ENCODE measurements around the gene INPP4A.
"Not testable (repeated sequence)": the region's sequence is repeated elsewhere in the genome, so short reads cannot be mapped to it uniquely, and the experiment has no call there.

INPP4A gene

DNA sequence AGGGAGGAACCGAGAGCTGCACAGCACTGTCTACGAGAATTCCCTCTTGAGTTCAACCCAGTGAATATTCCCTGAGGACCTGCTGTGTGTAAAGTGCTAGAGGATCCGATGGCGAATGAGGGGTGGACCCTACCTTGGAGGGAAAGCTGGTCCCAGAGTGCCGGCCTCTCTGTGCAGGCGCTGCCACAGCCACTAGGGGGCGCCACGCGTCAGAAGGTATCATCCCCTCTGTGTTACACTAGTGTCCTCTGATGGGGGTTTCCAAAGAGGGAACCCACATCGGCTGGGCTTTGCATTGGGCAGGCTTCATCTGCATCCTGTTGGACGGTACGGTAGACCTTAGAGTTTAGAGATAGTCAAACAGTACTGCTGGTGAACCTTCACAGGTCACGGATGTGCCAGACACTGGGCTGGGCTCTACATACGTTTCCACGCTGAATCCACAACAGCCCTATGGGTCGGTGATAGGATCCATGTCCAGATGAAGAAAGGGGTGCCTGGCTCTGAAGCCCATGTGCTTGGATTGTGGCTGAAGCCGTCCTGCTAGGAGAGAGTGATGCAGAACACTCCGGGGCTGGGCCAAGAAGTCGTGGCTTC lies 124.6 kb downstream of the INPP4A start:
- peak; percentile 21 for DNase-seq

DNA sequence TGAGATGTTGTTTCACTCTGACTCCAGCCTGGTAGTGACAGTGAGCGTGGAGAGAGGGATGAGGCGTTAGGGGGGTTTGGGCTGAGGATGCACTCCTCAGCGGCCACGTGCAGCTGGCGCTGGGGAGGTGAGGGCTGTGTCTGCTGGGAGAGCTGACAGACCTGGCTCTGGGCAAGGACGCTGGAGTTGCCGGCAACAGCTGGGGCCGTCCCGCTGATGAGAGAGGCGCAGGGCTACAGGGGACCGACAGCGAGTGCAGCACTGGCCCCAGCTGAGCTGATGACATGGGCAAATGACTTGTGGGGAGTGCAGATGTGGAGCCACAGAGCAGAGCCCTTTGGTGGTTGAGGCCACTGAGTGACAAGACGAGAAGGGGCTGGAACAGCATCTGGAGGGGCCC lies 125.3 kb downstream of the INPP4A start:
- no peak for DNase-seq

DNA sequence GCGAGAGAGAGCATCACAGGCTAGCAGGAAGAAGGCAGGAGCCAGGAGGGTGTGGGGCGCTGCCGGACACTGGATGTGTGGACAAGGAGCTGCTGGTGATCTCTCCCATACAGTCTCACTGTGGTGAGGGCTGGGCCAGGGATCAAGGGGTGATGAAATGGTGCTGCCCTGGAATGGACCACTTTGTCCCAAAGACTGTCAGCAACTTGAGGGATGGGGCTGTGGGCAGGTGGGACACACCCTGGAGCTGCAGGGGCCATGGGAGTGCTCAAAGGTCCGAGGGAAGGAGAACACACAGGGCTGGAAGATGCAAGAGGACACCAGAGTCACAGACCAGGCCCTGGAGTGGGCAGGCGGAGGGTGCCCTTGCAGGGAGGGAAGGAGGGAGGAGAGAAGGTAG lies 125.7 kb downstream of the INPP4A start:
- DNase-seq = no peak

DNA sequence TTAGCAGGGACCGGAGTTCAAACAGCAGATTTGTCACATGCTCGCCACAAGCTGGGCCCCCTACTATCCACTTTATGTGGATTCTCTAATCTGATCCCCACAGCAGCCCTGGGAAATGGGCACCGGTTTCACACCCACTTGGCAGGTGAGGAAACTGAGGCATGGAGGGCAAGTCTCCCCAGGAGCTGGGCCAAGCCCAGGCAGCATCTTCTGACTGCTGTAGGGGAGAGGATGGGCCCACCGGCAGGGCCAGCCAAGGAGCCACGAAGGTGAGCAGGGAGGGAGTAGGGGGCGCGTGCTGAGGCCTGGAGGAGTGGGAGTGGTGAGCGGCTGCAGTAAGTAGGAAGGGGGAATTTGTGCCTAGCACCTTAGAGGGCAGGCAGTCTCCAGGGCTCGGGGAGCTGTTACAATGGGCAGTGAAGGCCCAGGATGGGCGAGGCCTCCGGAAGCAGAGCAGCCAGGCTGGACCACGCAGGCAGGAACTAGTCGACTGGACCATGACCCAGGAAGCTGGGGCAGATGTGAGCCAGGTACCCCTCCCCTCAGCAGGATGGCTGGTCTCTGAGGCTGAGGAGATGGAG lies 126.6 kb downstream of the INPP4A start:
- DNase-seq = no peak

DNA sequence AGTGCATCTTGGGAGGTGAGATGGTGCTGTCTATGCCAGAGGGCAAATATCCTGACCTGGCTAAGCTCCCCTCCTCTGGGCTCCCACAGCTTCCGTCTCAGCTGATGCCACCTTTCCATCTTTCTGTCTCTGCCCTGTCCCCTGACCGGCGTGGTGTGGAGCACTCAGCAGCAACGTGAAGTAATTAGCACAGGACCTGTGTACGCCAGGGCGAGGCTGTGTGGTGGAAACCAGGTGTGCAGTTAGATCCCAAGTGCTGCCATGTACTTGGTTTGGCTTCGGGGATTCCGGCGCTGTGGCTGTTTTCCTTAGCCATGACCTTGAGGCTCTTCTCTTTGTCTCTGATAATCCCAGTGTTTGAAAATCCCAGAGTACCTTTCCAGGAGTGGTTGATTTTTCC lies 127.1 kb downstream of the INPP4A start:
- no peak for DNase-seq

DNA sequence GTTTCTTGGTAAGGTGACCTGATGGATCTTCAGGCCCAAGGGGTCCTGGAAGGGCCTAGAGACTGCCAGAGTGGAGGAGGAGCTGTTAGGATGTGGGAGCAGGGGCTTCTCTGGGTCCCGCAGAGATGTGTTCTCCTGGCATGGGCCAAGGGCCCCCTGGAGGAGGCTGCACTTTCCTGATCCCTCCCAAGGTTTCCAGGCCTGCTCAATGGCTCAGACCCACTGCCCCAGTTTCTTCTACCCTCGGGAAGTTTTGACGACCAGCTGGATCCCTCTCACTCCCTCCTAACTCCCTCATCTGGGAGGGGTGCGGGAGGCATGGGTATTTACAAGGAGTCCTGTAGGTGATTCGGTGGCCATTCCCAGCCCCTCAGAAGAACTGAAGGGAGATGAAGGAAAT lies 127.6 kb downstream of the INPP4A start:
- no peak for DNase-seq

DNA sequence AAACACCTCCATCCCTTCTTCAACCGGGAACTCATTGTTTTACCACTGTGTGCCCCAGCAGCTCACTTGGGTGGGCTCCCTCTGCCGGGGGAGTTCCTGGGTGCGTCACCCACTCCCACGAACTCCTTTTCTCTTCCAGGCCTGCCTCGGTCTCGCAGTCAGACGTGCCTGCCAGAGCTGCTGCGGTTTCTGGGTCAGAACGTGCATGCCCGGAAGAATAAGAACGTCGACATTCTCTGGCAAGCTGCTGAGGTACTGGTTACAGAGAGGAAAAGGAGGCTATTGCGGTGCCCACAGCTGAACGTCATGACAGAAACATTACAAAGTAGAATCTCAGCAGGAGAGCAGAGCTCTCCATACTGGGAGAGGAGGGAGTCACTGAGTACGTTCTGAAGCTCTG lies 128.0 kb downstream of the INPP4A start:
- no peak for DNase-seq

DNA sequence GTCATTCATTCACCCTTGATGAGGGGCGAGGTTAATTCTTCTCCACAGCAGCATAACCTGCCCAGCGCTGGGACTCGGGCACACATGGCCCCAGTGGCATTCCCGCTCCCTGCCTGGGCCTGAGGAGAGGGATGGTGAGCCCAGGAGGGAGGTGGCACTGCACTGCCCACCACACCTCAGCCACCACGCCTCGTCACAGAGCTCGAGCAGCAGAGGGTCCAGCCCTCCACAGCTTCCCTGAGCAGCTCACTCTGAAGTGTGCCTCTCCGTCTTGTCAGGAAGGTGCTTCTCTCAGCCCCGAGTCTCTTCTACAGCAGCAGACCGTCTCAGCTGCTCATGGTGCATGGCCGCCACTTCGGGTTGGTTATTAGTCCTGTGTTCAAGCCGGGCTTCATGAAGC lies 128.8 kb downstream of the INPP4A start:
- no peak for DNase-seq

DNA sequence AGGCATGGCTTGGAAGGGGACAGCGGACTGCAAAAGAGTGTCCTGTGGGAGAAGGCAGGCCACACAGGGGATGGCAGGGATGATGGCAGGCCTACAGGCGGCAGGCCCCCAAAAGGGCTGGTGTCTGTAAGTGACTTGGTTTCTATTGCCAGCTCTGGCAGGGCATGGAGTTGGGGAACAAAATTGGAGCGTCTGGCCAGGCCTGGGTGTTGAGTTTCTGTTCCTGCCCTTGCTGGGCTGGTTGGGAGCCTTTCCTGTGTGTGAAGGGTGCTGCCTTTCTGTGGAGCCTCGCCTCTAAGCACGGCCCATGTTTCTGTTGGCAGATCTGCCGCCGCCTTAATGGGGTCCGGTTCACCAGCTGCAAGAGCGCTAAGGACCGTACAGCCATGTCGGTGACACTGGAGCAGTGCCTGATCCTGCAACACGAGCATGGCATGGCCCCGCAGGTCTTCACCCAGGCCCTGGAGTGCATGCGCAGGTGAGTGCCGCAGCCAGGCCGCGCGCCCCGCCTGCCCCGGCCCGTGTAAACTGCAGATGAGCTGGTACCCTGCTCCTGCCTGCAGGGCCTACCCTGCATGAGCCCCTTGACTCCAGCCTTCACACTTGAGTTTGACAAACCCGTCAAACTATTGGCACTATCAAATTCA lies 132.1 kb downstream of the INPP4A start:
- DNase-seq = no peak

DNA sequence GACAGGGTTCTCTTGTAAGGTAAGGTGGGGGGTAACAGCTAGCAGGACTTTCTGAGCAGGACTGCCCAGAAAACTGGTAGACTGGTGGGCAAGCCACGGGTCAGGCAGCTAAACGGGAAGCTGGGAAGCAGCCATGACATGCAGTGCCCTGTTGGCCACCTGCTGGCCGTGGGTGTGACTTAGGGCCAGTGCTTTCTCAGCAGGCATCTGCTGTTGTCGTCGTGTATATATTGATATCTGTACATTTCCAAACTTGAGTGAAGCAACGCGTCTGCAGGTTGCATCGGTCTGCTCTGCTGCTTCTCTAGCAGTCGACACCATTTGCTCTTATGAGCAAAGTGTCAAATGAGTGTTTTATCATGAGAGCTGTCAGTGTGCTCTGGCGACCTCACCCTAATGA lies 132.7 kb downstream of the INPP4A start:
- no peak for DNase-seq

DNA sequence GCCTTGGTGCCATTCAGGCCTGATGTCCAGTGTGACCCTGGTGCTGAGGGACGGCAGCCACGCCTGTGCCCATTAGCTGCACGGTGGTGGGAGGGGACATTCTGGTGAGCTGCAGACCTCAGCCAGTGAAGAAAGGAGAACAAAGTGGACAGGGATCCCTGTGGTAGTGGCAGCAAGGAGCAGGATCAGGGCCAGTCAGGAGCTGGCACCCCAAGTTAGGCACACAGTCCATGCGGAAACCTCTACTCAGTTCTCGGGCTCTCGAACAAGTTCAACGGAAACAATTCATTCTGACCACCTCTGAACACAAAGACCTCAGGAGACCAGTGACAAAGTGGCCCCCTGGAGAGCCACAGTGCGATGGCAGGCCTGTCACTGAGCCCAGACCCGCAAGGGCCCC lies 133.6 kb downstream of the INPP4A start:
- DNase-seq = no peak

DNA sequence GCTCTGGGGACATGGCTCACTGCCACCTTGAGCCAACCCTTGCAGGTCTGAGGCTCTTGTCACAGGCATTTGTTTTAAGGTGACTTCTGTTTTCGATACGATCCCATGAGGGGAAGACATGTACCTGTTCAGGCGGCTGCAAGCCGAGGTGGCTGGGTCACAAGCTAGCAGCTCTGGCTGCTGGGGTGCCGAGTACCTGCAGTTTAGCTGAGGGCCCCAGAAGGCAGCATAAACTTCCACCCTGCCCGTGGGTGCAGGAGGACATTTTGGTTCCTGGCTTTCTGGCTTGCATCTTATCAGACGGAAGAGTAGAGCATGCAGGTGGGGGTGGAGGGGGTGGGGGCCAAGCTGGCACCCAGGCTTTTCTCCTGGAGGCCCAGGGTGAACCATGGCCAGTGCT lies 135.3 kb downstream of the INPP4A start:
- DNase-seq = no peak

DNA sequence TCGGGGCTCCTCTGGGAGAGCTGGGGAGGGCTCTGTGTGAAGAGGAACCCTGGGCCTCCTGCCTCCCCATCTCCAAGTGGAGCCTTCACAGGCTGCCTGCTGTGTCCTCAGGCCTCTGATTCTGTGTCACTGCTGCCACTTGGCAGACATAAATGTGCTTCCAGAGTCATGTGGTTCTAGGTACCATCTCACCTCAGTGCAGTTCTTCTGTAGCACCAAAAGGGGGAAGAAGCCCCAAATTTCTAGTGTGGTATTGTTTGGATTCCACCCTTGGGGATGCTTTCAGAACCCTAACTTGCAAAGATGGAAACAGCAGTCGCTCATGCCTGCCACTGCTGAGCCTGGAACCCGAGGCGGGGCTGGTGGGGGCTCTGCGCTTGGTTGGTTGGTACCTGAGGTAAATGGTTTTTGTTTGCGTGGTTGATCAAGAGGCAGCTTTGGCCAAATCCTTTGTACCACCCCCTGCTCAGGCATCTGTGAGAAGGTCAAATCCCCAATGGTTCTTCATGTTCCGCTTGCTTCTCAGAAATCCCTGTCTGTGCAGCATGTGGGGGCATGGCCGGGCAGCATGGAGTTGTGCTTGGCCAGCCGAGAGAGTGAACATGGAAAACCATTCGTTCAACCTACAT lies 136.1 kb downstream of the INPP4A start:
- DNase-seq = no peak

DNA sequence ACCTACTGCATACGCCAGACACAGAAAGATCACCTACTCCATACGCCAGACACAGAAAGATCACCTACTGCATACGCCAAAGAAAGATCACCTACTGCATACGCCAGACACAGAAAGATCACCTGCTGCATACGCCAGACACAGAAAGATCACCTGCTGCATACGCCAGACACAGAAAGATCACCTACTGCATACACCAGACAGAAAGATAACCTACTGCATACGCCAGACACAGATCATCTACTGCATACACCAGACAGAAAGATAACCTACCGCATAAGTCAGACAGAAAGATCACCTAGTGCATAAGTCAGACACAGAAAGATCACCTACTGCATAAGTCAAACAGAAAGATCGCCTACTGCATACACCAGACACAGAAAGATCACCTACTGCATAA lies 137.9 kb downstream of the INPP4A start:
- DNase-seq = no peak

DNA sequence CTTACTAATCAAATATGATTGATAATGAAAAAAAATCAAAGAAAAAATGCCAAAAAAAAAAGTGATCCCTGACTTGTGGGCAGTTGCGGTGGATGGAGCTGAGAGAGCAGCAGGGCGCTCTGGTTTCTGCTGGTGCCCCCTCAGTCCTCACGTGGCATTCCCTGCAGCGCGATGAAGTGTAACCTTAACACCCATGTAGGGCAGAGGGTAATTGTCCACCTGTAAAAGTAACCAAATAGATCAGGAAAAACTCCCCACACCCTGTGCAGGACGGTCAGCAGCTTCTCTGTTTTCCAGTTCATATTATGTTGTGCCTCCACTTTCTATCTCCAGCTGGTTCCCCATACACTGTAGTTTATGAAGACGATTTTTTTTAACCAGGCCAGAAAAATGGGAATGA lies 138.6 kb downstream of the INPP4A start:
- no peak for DNase-seq

DNA sequence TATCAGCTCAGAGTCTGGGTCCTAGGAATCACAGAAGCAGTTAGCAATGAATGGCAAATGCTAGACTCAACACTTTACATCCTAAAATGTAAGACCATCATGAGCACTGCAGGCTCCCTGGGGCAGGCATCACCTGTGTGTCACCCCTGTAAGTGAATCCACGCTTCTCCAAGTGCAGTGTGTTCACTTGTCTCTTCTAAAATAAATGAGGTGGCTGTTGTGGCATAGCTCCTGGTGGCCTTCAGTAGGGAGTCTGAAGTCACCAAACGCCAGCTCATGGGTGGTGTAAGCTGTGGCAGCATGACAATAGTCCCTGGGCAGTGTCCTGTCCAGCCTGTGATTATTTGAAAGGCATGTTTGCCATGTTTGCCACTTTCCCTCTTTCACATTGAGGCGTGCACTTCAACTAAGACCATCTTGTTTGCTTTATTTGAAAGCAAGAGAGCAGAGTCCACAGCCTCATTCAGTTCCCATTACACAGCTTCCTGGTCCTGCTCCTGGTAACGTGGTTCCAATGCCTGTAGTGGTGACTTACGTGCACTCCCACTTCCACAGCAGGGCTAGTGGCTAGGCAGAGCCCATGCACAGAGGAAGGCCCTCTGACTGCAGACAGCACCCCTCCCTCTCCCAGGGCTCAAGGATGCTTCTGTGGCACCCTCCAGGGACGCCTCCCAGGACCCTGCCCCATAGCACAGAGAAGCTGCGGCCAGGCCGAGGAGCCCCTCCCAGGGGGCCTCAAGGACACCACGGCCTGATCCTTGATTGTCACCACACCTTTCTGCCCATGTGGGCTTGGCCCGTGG lies 139.4 kb downstream of the INPP4A start:
- DNase-seq = no peak

DNA sequence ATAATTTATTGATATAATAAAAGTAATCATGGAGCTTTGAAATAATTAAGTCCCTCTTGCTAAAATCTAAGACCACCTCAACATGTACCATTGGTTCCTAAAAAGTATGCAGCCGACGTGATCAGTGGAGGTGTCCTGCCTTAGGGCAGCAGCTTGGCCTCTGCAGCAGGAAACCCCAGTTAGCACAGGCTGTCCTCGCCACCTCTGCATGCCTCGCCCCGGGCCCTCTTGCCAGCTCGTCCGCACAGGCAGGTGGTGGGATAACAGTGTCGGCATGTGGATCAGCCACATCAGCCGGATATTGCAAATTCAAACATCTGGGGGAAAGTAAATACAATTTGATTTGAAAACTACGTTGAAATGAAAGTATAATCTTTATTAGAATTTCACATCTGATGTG lies 140.7 kb downstream of the INPP4A start:
- no peak for DNase-seq

DNA sequence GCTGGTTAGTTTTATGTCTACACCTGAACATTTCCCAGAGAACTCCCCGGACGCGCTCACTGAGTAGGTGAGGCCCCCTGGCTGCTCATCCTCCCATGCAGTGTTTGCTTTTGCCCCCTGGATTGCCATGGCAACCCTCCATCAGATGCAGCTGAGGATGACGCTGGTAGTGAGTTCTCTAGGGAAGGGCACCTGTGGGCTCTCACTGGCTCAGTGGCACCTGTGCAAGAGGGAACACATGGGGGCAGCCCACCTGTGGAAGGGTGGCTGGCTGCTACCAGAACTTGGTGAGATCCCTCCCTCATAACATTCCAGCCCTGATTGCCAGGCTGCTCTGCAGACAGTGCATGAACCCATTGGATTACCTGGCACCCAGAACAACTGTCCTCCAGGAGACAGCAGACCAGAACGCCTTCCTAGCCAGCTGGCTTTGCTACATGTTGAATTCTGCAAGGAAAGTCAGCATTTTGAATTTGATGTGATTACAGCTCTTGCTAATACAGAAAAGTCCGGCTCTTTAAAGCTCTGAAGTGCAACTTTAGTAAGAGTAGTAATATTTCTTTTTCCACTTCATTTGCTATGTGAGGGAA lies 142.0 kb downstream of the INPP4A start:
- no peak for DNase-seq

DNA sequence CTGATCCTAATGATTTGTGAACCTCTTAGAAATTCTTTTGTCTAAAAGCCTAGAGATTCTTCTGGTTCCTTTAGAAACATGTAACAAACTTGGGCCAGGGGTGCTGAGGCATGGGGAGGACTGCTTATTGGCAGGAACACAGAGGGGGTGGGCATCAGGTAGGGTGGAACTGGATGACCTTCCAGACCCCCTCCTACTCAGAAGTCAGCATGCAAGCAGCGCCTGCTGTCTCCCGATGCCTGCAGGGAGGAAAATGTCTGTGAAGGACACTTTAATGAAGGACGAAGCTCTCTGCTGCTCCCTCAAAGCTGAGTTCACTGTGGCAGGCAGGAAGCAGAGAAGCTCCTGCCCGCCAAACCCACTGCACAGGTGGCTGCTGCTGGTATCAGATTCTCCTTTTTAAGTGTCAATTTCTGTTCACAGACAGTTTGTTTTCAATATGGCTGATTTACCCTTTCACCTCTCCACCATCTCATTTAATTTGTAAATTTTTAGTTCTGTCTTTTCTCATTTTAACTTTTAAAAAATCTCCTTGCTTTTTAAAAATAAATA lies 144.3 kb downstream of the INPP4A start:
- no peak for DNase-seq

DNA sequence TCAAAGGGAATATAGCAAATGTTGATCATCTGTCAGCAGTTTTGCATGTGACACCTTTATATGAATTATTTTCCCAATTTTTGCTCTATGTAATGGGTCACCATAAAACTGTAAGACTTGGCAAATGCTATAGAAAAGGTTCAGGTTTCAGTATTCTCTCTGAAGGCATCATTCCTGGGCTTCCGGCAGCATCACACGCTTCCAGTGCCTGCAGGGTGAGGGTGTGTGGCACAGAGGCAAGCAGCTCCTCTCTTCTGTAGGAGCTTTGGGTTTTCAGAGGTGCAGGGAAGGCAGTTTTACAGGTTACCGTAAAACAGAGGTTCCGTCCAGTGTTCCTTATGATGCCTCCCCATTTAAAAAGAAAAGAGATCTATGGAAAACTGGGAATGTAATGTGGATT lies 144.8 kb downstream of the INPP4A start:
- no peak for DNase-seq

DNA sequence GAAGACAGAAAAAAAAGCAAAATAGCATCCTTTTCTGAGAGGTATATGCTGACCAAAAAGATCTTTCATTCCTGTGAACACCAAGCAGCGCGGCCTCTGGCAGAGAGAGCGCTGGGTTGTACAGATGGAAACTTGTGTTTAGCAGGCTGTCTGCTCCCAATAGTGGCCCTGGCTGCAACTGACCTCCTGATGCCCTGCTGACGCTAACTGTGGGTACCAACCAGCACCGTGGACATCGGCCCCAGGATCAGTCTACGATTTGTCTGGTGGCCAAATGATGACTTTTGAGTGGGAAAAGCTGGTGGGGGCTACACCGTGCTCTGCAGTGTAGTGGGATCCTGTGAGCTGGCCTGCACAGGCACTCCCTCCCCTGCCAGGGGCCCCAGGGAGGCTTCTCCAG lies 147.9 kb downstream of the INPP4A start:
- DNase-seq = no peak

DNA sequence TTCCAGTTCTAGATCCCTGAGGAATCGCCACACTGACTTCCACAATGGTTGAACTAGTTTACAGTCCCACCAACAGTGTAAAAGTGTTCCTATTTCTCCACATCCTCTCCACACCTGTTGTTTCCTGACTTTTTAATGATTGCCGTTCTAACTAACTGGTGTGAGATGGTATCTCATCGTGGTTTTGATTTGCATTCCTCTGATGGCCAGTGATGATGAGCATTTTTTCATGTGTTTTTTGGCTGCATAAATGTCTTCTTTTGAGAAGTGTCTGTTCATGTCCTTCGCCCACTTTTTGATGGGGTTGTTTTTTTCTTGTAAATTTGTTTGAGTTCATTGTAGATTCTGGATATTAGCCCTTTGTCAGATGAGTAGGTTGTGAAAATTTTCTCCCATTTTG lies 150.0 kb downstream of the INPP4A start:
- not testable (repeated sequence) for DNase-seq

All from NCI-H1436 (cell line).